Osteocyte (in vitro differentiated cells): Measurements from ENCODE around the gene DMRT3. TPM values are rescaled to one million over a fixed set of nuclear protein-coding genes. Genes with fewer than 3 reads are reported as not detected.

ENCODE experiments used
- DNase-seq: peaks from one replicate; pipeline ENCODE4 v3.0.0; 2021; ENCODE audit warnings: mixed read lengths; ENCODE audit not compliant: unreplicated experiment; ENCODE audit errors: extremely low spot score
- H3K27ac Mint-ChIP-seq: one replicate; pipeline ENCODE4 v1.8.0; 2021; ENCODE audit warnings: mild to moderate bottlenecking, mixed read lengths; ENCODE audit not compliant: unreplicated experiment
- H3K27me3 Mint-ChIP-seq: one replicate; pipeline ENCODE4 v1.8.0; 2021; ENCODE audit warnings: mixed read lengths; ENCODE audit not compliant: unreplicated experiment
- H3K36me3 Mint-ChIP-seq: one replicate; pipeline ENCODE4 v1.8.0; 2021; ENCODE audit warnings: mixed read lengths; ENCODE audit not compliant: unreplicated experiment
- H3K4me1 Mint-ChIP-seq: one replicate; pipeline ENCODE4 v1.8.0; 2021; ENCODE audit warnings: mixed read lengths; ENCODE audit not compliant: unreplicated experiment
- H3K4me3 Mint-ChIP-seq: one replicate; pipeline ENCODE4 v1.8.0; 2021; ENCODE audit warnings: mild to moderate bottlenecking, moderate library complexity, mixed read lengths; ENCODE audit not compliant: unreplicated experiment
- H3K9me3 Mint-ChIP-seq: one replicate; pipeline ENCODE4 v1.8.0; 2021; ENCODE audit warnings: mixed read lengths; ENCODE audit not compliant: unreplicated experiment
- total RNA-seq: library from RNA; stranded (reverse); gene quantifications from 2 replicates; pipeline ENCODE4 v1.2.1, GENCODE V29; 2021
- TF ChIP-seq, protein P1 (sequence below): fragments of 200-600 bp; sonication (generic); IDR thresholded peaks from 2 replicates; pipeline ENCODE4 v1.5.0; 2021; ENCODE audit warnings: antibody characterized with exemption, mild to moderate bottlenecking, moderate library complexity

The DMRT3 gene
- total RNA-seq, 1 donor from 2014 or later: not detected

DNA sequence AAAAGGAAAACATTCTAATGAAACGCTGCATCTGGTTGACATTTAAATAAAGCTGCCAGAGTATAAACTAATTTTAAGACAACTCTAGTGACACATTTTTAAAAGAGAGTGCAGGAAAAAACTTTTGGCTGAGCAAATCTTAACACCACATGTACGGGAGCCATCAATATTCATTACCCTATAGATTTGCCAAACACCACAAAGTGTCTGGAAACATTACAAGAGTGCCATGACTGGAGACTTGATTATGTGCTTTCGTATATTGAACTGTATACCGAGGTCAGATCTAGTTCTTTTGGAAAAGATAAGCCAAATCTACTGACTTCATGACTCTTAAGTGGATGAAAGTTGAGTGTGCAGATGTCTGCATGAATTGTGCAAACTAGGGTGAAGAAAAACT lies 63.1 kb downstream of the DMRT3 start:
- TF ChIP-seq, protein P1, sequence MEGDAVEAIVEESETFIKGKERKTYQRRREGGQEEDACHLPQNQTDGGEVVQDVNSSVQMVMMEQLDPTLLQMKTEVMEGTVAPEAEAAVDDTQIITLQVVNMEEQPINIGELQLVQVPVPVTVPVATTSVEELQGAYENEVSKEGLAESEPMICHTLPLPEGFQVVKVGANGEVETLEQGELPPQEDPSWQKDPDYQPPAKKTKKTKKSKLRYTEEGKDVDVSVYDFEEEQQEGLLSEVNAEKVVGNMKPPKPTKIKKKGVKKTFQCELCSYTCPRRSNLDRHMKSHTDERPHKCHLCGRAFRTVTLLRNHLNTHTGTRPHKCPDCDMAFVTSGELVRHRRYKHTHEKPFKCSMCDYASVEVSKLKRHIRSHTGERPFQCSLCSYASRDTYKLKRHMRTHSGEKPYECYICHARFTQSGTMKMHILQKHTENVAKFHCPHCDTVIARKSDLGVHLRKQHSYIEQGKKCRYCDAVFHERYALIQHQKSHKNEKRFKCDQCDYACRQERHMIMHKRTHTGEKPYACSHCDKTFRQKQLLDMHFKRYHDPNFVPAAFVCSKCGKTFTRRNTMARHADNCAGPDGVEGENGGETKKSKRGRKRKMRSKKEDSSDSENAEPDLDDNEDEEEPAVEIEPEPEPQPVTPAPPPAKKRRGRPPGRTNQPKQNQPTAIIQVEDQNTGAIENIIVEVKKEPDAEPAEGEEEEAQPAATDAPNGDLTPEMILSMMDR: no peak
- Mint-ChIP-seq H3K36me3 (no peaks in the 10 kb centered on the region), H3K4me1 (peaks cover 3% of the 10 kb centered on the region), H3K27ac (no peak overlapping the region), H3K9me3 (no peaks in the 10 kb centered on the region), H3K4me3 (no peak overlapping the region), H3K27me3 (peaks cover 56% of the 10 kb centered on the region)
- DNase-seq: no peak

Other genes starting within 250 kb of the DMRT3 start
- gene DMRT1, start 135.0 kb upstream of the DMRT3 start, total RNA-seq: not detected in 2 replicates
- gene DMRT2, start 73.7 kb downstream of the DMRT3 start, total RNA-seq: not detected in 2 replicates